Esophagus muscularis mucosa (tissue), 4 donors: ENCODE results near the gene FA2H.

Experiments
- CTCF ChIP-seq, 3 experiments: fragments of 200-600 bp in 2 of 3; fragments of 450-650 bp in 1 of 3; sonication (generic) in 2 of 3; IDR thresholded peaks; one replicate each; pipeline ENCODE4 v1.5.1; 2017 to 2019; ENCODE audit warnings: antibody characterized with exemption in 3 of 3, mild to moderate bottlenecking in 2 of 3, moderate library complexity in 1 of 3
- EP300 ChIP-seq: sonication (generic); formaldehyde crosslinking; IDR thresholded peaks from one replicate; pipeline ENCODE4 v1.6.1; 2017; ENCODE audit warnings: antibody characterized with exemption
- POLR2A ChIP-seq: fragments of 450-650 bp; IDR thresholded peaks from one replicate; pipeline ENCODE4 v1.6.1; 2017; ENCODE audit warnings: antibody characterized with exemption, moderate library complexity, mild to moderate bottlenecking, low read depth
- POLR2AphosphoS5 ChIP-seq, 2 donors: sonication (generic); formaldehyde crosslinking; IDR thresholded peaks; one replicate each; pipeline ENCODE4 v1.6.1; 2017; ENCODE audit warnings: antibody characterized with exemption in 2 of 2

DNA sequence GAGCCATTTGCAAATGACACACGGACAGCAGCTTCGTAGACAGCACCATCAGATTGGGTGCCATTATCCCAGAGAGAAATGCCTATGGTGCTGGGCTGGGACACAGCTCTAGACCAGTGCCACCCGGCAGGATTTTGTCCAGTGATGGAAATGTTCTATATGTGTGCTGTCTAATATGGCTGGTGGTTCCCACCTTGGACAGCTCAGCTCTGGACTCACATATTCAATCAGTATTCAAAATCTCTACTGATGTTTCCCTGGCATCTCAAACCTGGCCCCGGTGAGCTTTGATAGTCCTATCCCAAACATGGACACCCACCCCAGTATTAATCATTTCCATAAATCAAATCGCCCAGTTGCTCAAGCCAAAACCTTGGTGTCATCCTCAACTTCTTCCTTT is 23.0 kb downstream of the FA2H start:
- TF ChIP-seq CTCF (IDR thresholded peaks at IDR 0.05) (no peak), POLR2AphosphoS5 (IDR thresholded peaks at IDR 0.05) (no peak), EP300 (no peak), POLR2A (no peak)
